SK-N-SH (cell line): Measurements from ENCODE around the gene COL23A1.

Source experiments
- CTCF ChIP-seq: fragments of 200-600 bp; sonication (generic); IDR thresholded peaks from 2 replicates; pipeline ENCODE4 v1.6.1; 2017; ENCODE audit warnings: antibody characterized with exemption, mild to moderate bottlenecking, moderate library complexity
- EP300 ChIP-seq, 2 experiments: IDR thresholded peaks; 2 replicates each; pipeline versions ENCODE4 v1.4.0 to v1.6.1; 2012; ENCODE audit warnings: borderline replicate concordance in 1 of 2, low read depth in 1 of 2, low read length in 1 of 2
- JUND ChIP-seq: IDR thresholded peaks from 2 replicates; pipeline ENCODE4 v1.4.0; 2012
- MAX ChIP-seq: IDR thresholded peaks from 2 replicates; pipeline ENCODE4 v1.4.0; 2012; ENCODE audit warnings: low read depth
- MXI1 ChIP-seq: IDR thresholded peaks from 2 replicates; pipeline ENCODE4 v1.6.1; 2012; ENCODE audit warnings: mild to moderate bottlenecking, low read depth, low read length, improper control_type of control experiment
- POLR2AphosphoS5 ChIP-seq: IDR thresholded peaks from 2 replicates; pipeline ENCODE4 v1.6.1; 2012; ENCODE audit warnings: low read depth, low read length
- RAD21 ChIP-seq: IDR thresholded peaks from 2 replicates; pipeline ENCODE4 v1.6.1; 2012; ENCODE audit warnings: mild to moderate bottlenecking, low read length
- SMC3 ChIP-seq: IDR thresholded peaks from 2 replicates; pipeline ENCODE4 v1.6.1; 2012; ENCODE audit warnings: low read depth, low read length, improper control_type of control experiment
- TAF1 ChIP-seq: IDR thresholded peaks from 2 replicates; pipeline ENCODE4 v1.6.1; 2012; ENCODE audit warnings: low read depth, mild to moderate bottlenecking, low read length, moderate library complexity, borderline replicate concordance
- TCF12 ChIP-seq: IDR thresholded peaks from 2 replicates; pipeline ENCODE4 v1.4.0; 2012
- YY1 ChIP-seq: IDR thresholded peaks from 2 replicates; pipeline ENCODE4 v1.4.0; 2012; ENCODE audit warnings: low read depth, mild to moderate bottlenecking

GRCh38 chr5:178532666-178533065 is 57.5 kb downstream of the COL23A1 start:
- TF ChIP-seq POLR2AphosphoS5 (no peak), CTCF (no peak), TAF1 (no peak), EP300 (IDR thresholded peaks at IDR 0.05; ENCODE audit: borderline replicate concordance in 1 of 2, low read depth in 1 of 2, low read length in 1 of 2) (no peak), JUND (no peak), SMC3 (no peak), MAX (no peak), YY1 (no peak), RAD21 (no peak), MXI1 (no peak), TCF12 (no peak)
